ENCODE results near the gene ARHGEF3. TPM values are rescaled to one million over a fixed set of nuclear protein-coding genes. Genes with fewer than 3 reads are reported as not detected.

Gene ARHGEF3
- total RNA-seq, 1 donor, result 26.3 TPM

GRCh38 chr3:56754741-56755417 is 46.9 kb downstream of the ARHGEF3 start:
- H3K4me3 ChIP-seq (ENCODE audit: low read depth, low read length), result no peak overlapping the region
- no peak for TF ChIP-seq CTCF (IDR thresholded peaks at IDR 0.05; ENCODE audit: insufficient read depth, low read length)
- no peak for DNase-seq (ENCODE audit: low read depth)

- TF ChIP-seq CTCF (IDR thresholded peaks at IDR 0.05; ENCODE audit: insufficient read depth, low read length), result no peak
- DNase-seq (ENCODE audit: low read depth), result peak; percentile 39
- H3K4me3 ChIP-seq (ENCODE audit: low read depth, low read length), result no peak overlapping the region
Measured at GRCh38 chr3:56753206-56753820, 48.4 kb downstream of the ARHGEF3 start.

GRCh38 chr3:56751056-56751707 is 50.6 kb downstream of the ARHGEF3 start:
- no peak for DNase-seq (ENCODE audit: low read depth)
- H3K4me3 ChIP-seq (ENCODE audit: low read depth, low read length), result no peak overlapping the region
- no peak for TF ChIP-seq CTCF (IDR thresholded peaks at IDR 0.05; ENCODE audit: insufficient read depth, low read length)

GRCh38 chr3:56748663-56749231 is 53.0 kb downstream of the ARHGEF3 start:
- no peak overlapping the region for H3K4me3 ChIP-seq (ENCODE audit: low read depth, low read length)
- TF ChIP-seq CTCF (IDR thresholded peaks at IDR 0.05; ENCODE audit: insufficient read depth, low read length), result no peak
- no peak for DNase-seq (ENCODE audit: low read depth)

- no peak for DNase-seq (ENCODE audit: low read depth)
- no peak overlapping the region for H3K4me3 ChIP-seq (ENCODE audit: low read depth, low read length)
- TF ChIP-seq CTCF (IDR thresholded peaks at IDR 0.05; ENCODE audit: insufficient read depth, low read length), result no peak
Measured at GRCh38 chr3:56747150-56747549, 54.6 kb downstream of the ARHGEF3 start.

- no peak for TF ChIP-seq CTCF (IDR thresholded peaks at IDR 0.05; ENCODE audit: insufficient read depth, low read length)
- DNase-seq (ENCODE audit: low read depth), result no peak
Measured at GRCh38 chr3:56744016-56744415, 57.7 kb downstream of the ARHGEF3 start.

More at GRCh38 chr3:56744016-56744415, 57.7 kb downstream of the ARHGEF3 start:
- H3K4me3 ChIP-seq (ENCODE audit: low read depth, low read length), result no peak overlapping the region
